Lower leg skin (tissue), 3 donors: ENCODE results near the gene HDAC7.
"Not testable (repeated sequence)": the region's sequence is repeated elsewhere in the genome, so short reads cannot be mapped to it uniquely, and the experiment has no call there.

Experiments used
- CTCF ChIP-seq, 3 donors: fragments of 450-650 bp; IDR thresholded peaks; one replicate each; pipeline ENCODE4 v1.5.1; 2016; ENCODE audit warnings: antibody characterized with exemption in 3 of 3, mild to moderate bottlenecking in 3 of 3, moderate library complexity in 2 of 3
- POLR2A ChIP-seq, 2 donors: fragments of 450-650 bp; IDR thresholded peaks; one replicate each; pipeline ENCODE4 v1.6.1; 2016 to 2017; ENCODE audit warnings: antibody characterized with exemption in 2 of 2, mild to moderate bottlenecking in 1 of 2, moderate library complexity in 1 of 2

GRCh38 chr12:47809518-47809917 is 10.2 kb downstream of the HDAC7 start:
- TF ChIP-seq CTCF, POLR2A (IDR thresholded peaks at IDR 0.05): not testable (repeated sequence)
